Measurements from ENCODE around the gene FBXO7.

FBXO7 gene

GRCh38 chr22:32492111-32492510 is 17.5 kb downstream of the FBXO7 start:
- no peak for DNase-seq

DNA sequence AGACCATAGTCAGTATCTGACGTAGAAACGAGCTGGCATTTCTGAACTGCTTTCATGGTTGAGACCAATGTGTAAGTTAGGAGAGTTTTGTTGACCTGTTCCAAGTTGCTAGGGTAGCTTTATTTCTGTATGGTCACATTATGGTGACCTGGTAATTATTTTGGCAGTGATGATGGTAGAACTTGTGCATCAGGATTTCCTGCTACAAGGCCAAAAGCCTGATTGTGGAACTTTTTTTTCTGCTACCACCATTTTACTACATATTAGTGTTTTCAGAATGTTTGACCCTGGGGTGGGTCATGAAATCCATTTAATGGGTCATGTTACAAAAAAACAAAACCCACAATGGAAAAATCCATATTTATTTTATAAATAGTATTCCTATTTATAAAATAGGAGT is 18.9 kb downstream of the FBXO7 start:
- DNase-seq = no peak

DNA sequence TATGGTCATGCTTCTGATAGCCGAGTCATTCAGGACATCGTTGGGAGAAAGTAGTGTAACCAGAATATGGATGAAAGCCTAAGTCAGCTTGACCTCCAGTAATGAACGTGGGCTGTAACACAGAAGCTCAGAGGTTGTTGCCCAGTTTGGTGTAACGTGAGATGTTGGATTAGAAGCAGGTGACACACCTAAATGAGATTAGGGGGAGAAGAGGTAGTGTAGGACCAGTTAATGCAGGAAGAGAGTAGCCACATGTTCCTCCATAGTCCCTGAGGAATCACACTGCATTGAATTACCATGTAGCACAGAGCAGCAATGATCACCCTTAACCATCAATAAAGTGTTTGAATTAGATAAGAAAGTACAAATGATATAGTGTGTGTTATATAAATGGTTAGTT is 20.4 kb downstream of the FBXO7 start:
- DNase-seq = no peak

DNA sequence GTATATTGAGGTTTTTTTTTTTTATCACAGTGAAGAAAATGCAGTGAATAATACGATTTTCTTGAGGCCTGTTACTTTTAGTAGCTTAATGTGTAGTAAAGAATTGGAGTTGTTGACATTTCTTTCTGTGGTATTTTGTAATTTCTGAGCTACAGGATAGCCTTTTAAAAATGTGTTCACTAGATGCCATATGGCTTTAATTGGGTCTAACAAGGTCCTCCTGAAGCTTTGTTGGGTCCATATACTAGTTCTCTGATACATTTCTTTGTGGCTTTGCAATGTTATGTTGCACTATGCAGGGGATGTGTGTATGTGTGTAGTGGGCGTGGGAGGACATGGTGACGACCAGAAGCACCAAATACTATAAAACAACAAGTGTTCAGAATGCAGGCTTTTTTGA is 25.1 kb downstream of the FBXO7 start:
- DNase-seq = no peak

DNA sequence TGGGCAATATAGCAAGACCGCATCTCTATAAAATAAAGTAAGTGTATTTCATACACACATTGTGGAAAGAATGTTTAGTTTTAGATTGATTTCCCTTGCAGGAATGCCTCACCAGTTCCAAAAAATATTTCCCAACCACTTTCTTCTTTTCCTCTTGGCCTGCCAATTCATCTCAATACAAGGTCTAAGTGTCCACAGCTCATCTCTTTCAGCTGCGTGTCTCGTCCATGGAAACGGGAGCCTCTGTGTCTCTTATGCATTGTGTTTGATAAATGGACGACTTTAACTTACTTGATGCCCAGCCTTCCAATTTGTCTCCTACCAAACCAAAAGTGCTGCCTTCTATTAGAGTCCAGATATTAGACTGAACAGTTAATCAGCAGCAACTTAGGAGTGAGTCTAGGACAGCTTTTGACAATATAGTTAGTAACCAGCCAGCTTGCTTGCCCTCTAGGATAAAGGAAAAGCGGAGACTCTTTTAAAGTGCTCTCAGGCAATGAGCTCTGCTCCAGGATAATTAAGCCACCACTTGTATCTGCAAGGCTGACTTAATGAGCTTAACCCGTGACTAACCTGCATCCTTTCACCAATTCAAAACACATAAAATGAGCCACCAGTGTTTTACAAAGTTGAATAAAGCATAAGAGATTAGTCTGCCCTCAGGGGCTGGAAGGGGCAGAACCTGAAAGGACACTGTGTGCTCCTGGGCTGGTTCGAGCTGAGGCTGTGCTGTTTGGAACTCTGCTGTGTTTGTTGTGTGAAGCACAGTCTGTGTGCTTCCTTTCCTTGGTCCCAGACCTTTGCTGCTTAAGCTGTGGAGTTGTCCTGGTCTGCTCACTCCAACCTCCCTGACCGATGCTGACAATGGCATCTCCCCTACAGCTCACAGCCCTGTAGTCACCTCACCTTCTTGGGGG is 27.5 kb downstream of the FBXO7 start:
- DNase-seq = no peak

- DNase-seq = no peak
Measured at GRCh38 chr22:32509045-32509444, 34.4 kb downstream of the FBXO7 start.

DNA sequence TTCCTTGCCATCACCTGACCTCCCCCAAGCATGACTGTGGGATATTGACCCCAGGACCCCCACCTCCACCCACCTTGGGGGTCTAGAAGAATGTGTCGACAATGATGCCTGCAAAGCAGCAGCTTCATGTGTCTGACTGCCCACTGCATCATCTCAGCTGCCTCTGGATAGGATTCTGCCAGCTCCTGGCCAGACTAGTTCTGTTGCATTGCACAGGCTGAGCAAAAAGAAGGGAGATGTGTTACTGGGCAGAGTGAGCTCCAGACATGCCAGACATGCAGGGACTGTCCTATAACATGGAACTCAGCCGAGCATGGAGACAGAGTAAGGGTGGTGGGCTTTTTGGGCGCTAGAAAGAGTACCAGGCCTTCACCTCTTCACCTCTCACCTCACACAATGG is 36.7 kb downstream of the FBXO7 start:
- no peak for DNase-seq

DNA sequence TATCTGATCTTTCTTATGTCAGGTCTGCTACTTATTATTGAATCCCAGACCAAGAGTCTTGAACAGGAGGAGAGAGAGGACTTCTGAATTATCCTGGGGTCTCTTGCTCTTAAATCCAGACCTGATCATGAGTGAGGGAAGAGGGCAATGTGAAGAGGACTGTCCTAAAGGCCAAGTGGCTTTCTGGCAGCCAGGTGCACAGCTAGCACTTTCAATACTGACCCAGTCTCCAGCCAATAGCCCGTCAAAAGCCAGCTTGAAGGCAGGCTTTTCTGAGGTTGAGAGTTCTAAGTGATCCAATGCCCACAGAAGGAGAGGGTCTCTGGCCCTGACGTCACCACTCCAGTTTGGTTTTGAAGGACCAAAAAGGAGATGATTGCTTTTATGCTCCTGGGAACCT is 37.2 kb downstream of the FBXO7 start:
- no peak for DNase-seq

GRCh38 chr22:32512267-32512982 is 37.8 kb downstream of the FBXO7 start:
- DNase-seq = no peak

DNA sequence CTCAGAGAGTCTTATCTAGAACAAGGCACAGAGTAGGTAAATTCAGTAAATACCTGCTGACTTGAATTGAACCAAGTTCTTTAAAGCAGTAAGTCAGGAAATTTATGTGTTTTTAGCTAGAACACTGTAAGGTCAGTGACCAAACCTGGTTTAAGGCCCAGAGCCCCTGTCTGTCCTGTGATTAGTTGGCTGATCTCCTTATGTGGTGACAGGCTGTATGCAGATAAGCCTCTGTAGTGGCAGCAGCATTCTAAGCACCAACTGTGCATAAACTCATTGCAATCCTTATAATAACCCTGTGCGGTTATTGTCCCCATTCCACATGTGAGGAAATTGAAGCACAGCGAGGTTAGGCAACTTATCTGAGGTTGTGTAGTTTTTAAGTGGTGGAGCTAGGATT is 40.5 kb downstream of the FBXO7 start:
- no peak for DNase-seq

GRCh38 chr22:32517488-32517887 is 42.9 kb downstream of the FBXO7 start:
- DNase-seq = no peak

DNA sequence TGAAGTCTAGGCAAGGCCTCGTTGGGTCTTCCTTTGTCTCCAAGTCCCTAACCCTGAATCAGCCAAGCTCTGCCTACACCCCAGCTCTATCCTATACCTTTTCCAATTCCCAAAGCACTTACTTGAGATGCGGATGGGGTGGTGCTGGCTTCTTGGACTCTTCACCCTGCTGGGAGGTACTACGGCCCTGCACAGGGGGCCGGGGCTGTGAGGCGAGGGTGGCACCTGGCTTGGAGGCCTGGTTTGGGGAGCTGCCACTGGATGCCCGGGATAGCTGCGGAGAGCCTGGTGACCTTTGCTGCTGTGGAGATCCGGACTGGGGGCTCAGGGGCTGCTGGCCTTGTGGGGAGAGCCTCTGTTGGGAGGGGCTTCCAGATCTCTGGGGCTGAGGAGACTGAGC is 43.3 kb downstream of the FBXO7 start:
- no peak for DNase-seq

DNA sequence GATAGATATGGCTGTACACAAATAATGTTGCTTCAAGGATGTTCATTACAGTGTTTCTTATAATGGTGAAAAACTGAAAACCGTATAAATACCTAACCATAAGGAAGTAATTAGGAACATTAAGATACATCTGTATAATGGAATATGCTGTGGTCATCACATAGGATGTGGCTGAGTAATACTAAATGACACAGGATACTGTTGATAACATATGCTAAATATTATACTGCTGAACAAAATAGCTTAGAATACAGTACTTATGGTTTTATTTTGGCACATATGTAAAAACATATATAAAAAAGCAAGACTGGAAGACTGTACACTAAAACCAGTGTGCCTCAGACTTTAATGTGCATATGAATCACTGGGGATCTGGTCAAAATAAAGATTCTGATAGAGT is 43.8 kb downstream of the FBXO7 start:
- DNase-seq = no peak

DNA sequence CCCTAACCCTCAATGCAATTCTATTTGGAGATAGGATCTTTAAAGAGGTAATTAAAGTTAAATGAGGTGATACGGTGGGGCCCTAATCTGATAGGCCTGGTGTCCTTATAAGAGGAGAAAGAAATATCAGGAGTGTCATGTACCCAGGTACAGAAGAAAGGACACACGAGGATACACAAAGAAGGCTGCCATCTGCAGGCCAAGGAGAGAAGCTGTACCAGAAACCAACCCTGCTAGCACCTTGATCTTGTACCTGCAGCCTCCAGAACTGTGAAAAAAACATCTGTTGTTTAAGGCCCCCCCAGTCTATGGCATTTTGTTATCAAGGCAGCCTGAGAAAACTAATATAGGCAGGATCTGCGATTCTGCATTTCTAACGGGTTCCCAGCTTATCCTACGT is 44.2 kb downstream of the FBXO7 start:
- DNase-seq = no peak

DNA sequence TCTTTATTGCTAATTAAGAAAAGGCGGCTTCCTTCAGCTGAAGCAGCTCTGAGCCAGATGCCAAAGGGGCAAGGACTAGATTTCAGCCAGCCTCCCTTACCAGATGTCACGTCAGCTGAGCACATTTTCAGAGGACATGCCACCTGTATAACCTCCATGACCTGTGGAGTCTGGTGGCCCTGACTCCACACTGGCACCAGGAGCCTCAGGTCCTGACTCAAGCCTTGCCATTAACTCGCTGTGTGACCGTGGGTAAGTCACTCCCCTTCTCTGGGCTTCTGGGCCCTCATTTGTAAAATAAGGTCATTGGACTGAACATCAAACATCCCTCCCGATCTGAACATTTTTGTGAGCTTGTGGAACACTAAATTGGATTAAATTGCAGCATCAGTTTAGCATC is 46.0 kb downstream of the FBXO7 start:
- DNase-seq = no peak

GRCh38 chr22:32522237-32522636 is 47.6 kb downstream of the FBXO7 start:
- no peak for DNase-seq

DNA sequence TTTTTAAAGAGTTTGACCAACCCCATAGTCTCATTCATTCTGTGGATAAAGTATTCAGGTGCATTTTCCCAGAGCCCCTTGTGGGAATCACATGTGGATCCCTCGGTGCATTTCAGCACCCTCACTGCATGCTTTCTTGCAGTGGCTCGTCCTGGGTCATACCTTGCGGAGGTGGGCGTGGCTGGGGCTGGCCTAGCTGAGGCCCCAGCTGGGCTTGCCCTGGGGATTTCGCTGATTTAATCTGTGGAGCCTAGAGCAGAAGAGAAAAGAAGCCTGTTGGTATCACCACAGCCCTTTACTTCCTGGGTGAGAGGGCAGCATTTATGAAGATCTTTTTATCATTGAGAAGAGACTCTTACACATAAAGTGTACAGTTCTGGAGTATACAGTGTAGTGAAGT is 53.1 kb downstream of the FBXO7 start:
- no peak for DNase-seq

GRCh38 chr22:32528316-32528715 is 53.7 kb downstream of the FBXO7 start:
- DNase-seq = no peak

DNA sequence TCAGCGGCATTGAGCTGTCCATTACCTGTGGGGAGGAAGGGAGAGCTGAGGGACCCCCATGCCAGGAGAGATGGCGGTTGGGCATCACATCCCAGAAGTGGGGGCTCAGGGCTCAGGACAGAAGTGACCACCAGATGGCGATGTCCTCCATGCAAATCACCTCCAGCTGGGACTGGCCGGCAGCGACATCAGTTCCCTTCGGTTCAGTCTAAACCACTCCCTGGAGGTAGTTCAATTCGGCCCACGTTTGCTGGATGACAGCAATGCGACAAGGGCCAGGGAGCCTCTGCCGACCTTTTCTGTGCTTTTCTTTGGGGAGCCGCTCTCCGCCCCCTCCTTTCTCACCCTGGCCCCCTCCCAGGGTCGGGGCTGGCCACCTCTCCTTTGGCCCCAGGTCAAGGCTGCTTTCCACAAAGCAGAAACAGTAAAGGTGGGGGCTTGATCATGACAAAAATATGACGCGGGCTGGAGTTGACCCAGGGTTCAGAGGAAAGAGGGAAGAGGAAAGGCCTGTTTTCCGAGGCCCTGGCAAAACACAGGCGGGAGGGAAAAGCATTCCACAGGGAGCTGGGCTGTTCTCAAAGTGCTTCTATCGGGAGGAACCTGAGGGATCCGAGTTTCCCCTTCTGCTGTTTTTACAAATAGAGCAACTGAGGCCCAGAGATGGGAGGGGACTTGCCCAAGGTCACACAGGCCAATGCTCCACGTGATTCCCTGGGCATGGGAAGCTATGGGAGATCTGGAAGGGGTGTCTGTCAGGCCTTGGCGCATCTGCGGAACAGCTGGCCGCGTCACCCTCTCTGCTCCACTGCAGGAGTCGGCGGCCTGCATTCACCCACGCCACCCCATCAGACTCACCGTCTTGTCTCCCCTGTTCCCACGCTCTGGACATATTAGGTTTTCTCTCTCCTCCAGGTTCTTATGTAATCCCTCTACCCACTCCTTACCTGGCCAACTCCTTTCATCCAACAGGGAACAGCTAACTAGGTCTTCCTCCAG is 54.7 kb downstream of the FBXO7 start:
- DNase-seq = no peak

DNA sequence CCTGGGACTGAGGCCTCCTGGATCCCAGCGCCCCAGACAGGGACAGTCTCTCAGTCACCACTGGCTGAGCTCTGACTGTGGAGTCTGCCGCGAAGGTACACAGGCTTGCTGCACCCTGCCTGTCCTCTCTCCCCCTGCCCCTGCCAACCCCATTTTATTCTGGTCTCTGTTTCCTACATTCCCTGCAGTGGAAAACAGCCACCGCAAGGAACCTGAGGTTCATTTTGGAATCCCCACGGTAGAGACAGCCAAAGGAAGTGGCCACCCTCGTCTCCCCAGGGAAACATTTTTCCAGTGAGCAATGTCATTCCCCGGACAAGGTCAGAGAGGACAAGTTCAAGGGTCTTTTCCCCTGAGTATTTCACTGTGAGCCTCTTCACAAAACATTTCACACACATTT is 56.6 kb downstream of the FBXO7 start:
- no peak for DNase-seq

GRCh38 chr22:32531931-32532819 is 57.6 kb downstream of the FBXO7 start:
- DNase-seq = peak; percentile 13

GRCh38 chr22:32532820-32533128 is 58.2 kb downstream of the FBXO7 start:
- DNase-seq = no peak
